ENCODE measurements around the gene RAB36.

RAB36 gene

GRCh38 chr22:23163665-23164064 lies 18.4 kb downstream of the RAB36 start:
- no peak for DNase-seq

- DNase-seq = no peak
Observed at GRCh38 chr22:23164091-23164490, 18.8 kb downstream of the RAB36 start.

- DNase-seq = no peak
Observed at GRCh38 chr22:23166042-23166831, 21.0 kb downstream of the RAB36 start.

- DNase-seq = no peak
Observed at GRCh38 chr22:23166841-23167616, 21.8 kb downstream of the RAB36 start.

- no peak for DNase-seq
Observed at GRCh38 chr22:23168391-23169042, 23.2 kb downstream of the RAB36 start.

GRCh38 chr22:23169043-23169406 lies 23.7 kb downstream of the RAB36 start:
- no peak for DNase-seq

GRCh38 chr22:23175817-23176644 lies 30.8 kb downstream of the RAB36 start:
- no peak for DNase-seq

- no peak for DNase-seq
Observed at GRCh38 chr22:23176645-23177027, 31.4 kb downstream of the RAB36 start.

- no peak for DNase-seq
Observed at GRCh38 chr22:23177197-23177596, 31.9 kb downstream of the RAB36 start.

- peak; percentile 70 for DNase-seq
Observed at GRCh38 chr22:23178512-23179254, 33.4 kb downstream of the RAB36 start.

- no peak for DNase-seq
Observed at GRCh38 chr22:23179381-23180299, 34.4 kb downstream of the RAB36 start.

- peak; percentile 68 for DNase-seq
Observed at GRCh38 chr22:23180301-23180892, 35.1 kb downstream of the RAB36 start, which contains the start of gene BCR. TSS of gene BCR (plus strand) at chr22:23180509. CDS start at chr22:23180961, 452 bp downstream.

- DNase-seq = peak; percentile 16
Observed at GRCh38 chr22:23180893-23181720, 35.8 kb downstream of the RAB36 start.

GRCh38 chr22:23181721-23182308 lies 36.5 kb downstream of the RAB36 start:
- DNase-seq = peak; percentile 16

GRCh38 chr22:23182309-23183060 lies 37.2 kb downstream of the RAB36 start:
- DNase-seq = peak; percentile 66

GRCh38 chr22:23183061-23183698 lies 37.9 kb downstream of the RAB36 start:
- DNase-seq = no peak

- no peak for DNase-seq
Observed at GRCh38 chr22:23184100-23184763, 39.0 kb downstream of the RAB36 start.

All from stimulated activated CD4-positive, alpha-beta T cell treated with anti-CD3 and anti-CD28 coated beads, Interleukin-4, amount 100 ng/mL, for 1 hour (primary cell).